IPS-18c (cell line): ENCODE measurements around the gene SETBP1.

Source experiments
- H3K4me3 ChIP-seq: 2 replicates; pipeline ENCODE4 v1.7.0; 2013; ENCODE audit warnings: low read depth, mild to moderate bottlenecking, low read length, moderate library complexity; ENCODE audit not compliant: insufficient read depth
- H3K9me3 ChIP-seq: one replicate; pipeline ENCODE4 v1.6.1; 2013; ENCODE audit warnings: mild to moderate bottlenecking, low read length, moderate library complexity; ENCODE audit not compliant: control insufficient read depth, insufficient read depth

Gene SETBP1

GRCh38 chr18:45106331-45106774, 425.7 kb downstream of the SETBP1 start:
- Histone ChIP-seq H3K9me3 (no peaks in the 10 kb centered on the region), H3K4me3 (no peak overlapping the region)

GRCh38 chr18:45107425-45107824, 426.7 kb downstream of the SETBP1 start:
- Histone ChIP-seq H3K9me3 (no peaks in the 10 kb centered on the region), H3K4me3 (no peak overlapping the region)

GRCh38 chr18:45108754-45109153, 428.1 kb downstream of the SETBP1 start:
- no peaks in the 10 kb centered on the region for H3K9me3 ChIP-seq
- no peak overlapping the region for H3K4me3 ChIP-seq

GRCh38 chr18:45109271-45109670, 428.6 kb downstream of the SETBP1 start:
- Histone ChIP-seq H3K9me3 (no peaks in the 10 kb centered on the region), H3K4me3 (no peak overlapping the region)

- H3K4me3 ChIP-seq = no peak overlapping the region
- H3K9me3 ChIP-seq = no peaks in the 10 kb centered on the region
Measured at GRCh38 chr18:45109706-45110105, 429.0 kb downstream of the SETBP1 start.

GRCh38 chr18:45110577-45111501, 430.2 kb downstream of the SETBP1 start:
- no peaks in the 10 kb centered on the region for H3K9me3 ChIP-seq
- no peak overlapping the region for H3K4me3 ChIP-seq

- no peaks in the 10 kb centered on the region for H3K9me3 ChIP-seq
- no peak overlapping the region for H3K4me3 ChIP-seq
Measured at GRCh38 chr18:45111502-45111848, 430.8 kb downstream of the SETBP1 start.

- H3K4me3 ChIP-seq = no peak overlapping the region
- H3K9me3 ChIP-seq = no peaks in the 10 kb centered on the region
Measured at GRCh38 chr18:45112682-45113081, 432.0 kb downstream of the SETBP1 start.

GRCh38 chr18:45116116-45116515, 435.4 kb downstream of the SETBP1 start:
- H3K4me3 ChIP-seq = no peak overlapping the region
- no peaks in the 10 kb centered on the region for H3K9me3 ChIP-seq
